GM12878 (cell line): ENCODE results near the gene C11orf98. TPM values are rescaled to one million over a fixed set of nuclear protein-coding genes. Genes with fewer than 3 reads are reported as not detected.
A peak's percentile ranks its signal among the peaks of the same experiment; 100 is the strongest.

Experiments
- CHD2 ChIP-seq: IDR thresholded peaks from 2 replicates; pipeline ENCODE4 v1.6.1; 2011; ENCODE audit warnings: low read depth, low read length, improper control_type of control experiment, borderline replicate concordance
- EGR1 ChIP-seq, 2 experiments: IDR thresholded peaks; 1 replicate in 1 of 2; 2 replicates in 1 of 2; pipeline ENCODE4 v1.6.1; 2011 to 2012; ENCODE audit warnings: low read depth in 2 of 2, low read length in 2 of 2, borderline replicate concordance in 1 of 2, mild to moderate bottlenecking in 1 of 2, moderate library complexity in 1 of 2
- HCFC1 ChIP-seq: fragments of 150-350 bp; IDR thresholded peaks from 2 replicates; pipeline ENCODE4 v1.6.1; 2014; ENCODE audit warnings: low read length
- JUND ChIP-seq: IDR thresholded peaks from 2 replicates; pipeline ENCODE4 v1.6.1; 2012; ENCODE audit warnings: low read depth, mild to moderate bottlenecking, low read length, improper control_type of control experiment, moderate library complexity
- LARP7 ChIP-seq: fragments of 450-650 bp; IDR thresholded peaks from 2 replicates; pipeline ENCODE4 v1.6.1; 2017; ENCODE audit warnings: mild to moderate bottlenecking
- MEF2A ChIP-seq: IDR thresholded peaks from 2 replicates; pipeline ENCODE4 v1.6.1; 2011; ENCODE audit warnings: low read depth, mild to moderate bottlenecking, low read length, moderate library complexity; ENCODE audit not compliant: insufficient read depth
- MEF2B ChIP-seq: fragments of 450-650 bp; IDR thresholded peaks from 2 replicates; pipeline ENCODE4 v1.6.1; 2018; ENCODE audit warnings: mild to moderate bottlenecking, moderate library complexity; ENCODE audit not compliant: partially characterized antibody, poor library complexity, severe bottlenecking
- NRF1 ChIP-seq: conservative IDR thresholded peaks from 2 replicates; pipeline ENCODE4 v1.6.1; 2011; ENCODE audit warnings: mild to moderate bottlenecking, low read depth, low read length, improper control_type of control experiment
- RUNX3 ChIP-seq: IDR thresholded peaks from 2 replicates; pipeline ENCODE4 v1.6.1; 2012; ENCODE audit warnings: low read length, inconsistent platforms
- SMAD5 ChIP-seq: IDR thresholded peaks from 2 replicates; pipeline ENCODE4 v1.6.1; 2016; ENCODE audit warnings: antibody characterized with exemption, low read depth
- SMARCA5 ChIP-seq: fragments of 450-650 bp; IDR thresholded peaks from 2 replicates; pipeline ENCODE4 v1.6.1; 2017; ENCODE audit warnings: mild to moderate bottlenecking
- SRF ChIP-seq, 2 experiments: IDR thresholded peaks; 2 replicates each; pipeline ENCODE4 v1.6.1; 2011; ENCODE audit warnings: low read depth in 2 of 2, low read length in 2 of 2, mild to moderate bottlenecking in 1 of 2, moderate library complexity in 1 of 2
- STAT3 ChIP-seq: IDR thresholded peaks from 2 replicates; pipeline ENCODE4 v1.6.1; 2011; ENCODE audit warnings: low read depth, low read length, improper control_type of control experiment
- ZSCAN29 ChIP-seq: fragments of 450-650 bp; IDR thresholded peaks from 2 replicates; pipeline ENCODE4 v1.6.1; 2017; ENCODE audit warnings: mild to moderate bottlenecking, moderate library complexity
- polyA plus RNA-seq, 11 experiments: library from polyadenylated mRNA; depleted of rRNA in 4 of 11; unstranded in 6 of 11; stranded (reverse) in 5 of 11; fragments of >200 nt; fragmentation: Nextera tagmentation in 4 of 11; fragmentation: Illumina TruSeq in 1 of 11; extraction: Ambion mirVana in 4 of 11; extraction: Trizol in 1 of 11; gene quantifications; 1 replicate in 1 of 11; 2 replicates in 10 of 11; pipeline versions ENCODE4 v1.2.1 to v1.2.3, GENCODE V29; 2011 to 2016; ENCODE audit warnings: inconsistent platforms in 2 of 11, missing spikeins in 2 of 11, low read depth in 1 of 11
- total RNA-seq, 4 experiments: library from RNA; depleted of rRNA in 3 of 4; stranded (reverse); fragments of >200 nt in 3 of 4; fragmentation: Illumina TruSeq in 1 of 4; extraction: Trizol in 1 of 4; gene quantifications; 2 replicates each; pipeline versions ENCODE4 v1.2.1 to v1.2.3, GENCODE V29; 2013 to 2021
- TF ChIP-seq, protein P1 (sequence below): fragments of 450-650 bp; IDR thresholded peaks from 2 replicates; pipeline ENCODE4 v1.6.1; 2017; ENCODE audit warnings: mild to moderate bottlenecking, moderate library complexity
- TF ChIP-seq, protein P2 (sequence below): fragments of 450-650 bp; IDR thresholded peaks from 2 replicates; pipeline ENCODE4 v1.6.1; 2017; ENCODE audit warnings: mild to moderate bottlenecking, moderate library complexity
- TF ChIP-seq, protein P3 (sequence below): IDR thresholded peaks from 2 replicates; pipeline ENCODE4 v1.6.1; 2011; ENCODE audit warnings: borderline replicate concordance, low read depth, mild to moderate bottlenecking, moderate library complexity, low read length; ENCODE audit not compliant: insufficient read depth, poor library complexity, severe bottlenecking
- TF ChIP-seq, protein P4 (sequence below): IDR thresholded peaks from 2 replicates; pipeline ENCODE4 v1.6.1; 2011; ENCODE audit warnings: borderline replicate concordance, low read depth, mild to moderate bottlenecking, moderate library complexity, mixed read lengths, low read length; ENCODE audit not compliant: insufficient read depth; ENCODE audit errors: extremely low read length

The C11orf98 gene
- total and polyA plus RNA-seq, 10 of the 15 experiments (the other 5 are each of a cell fraction or from before 2014, with no cell fraction given) = 62.5 to 270 (median 162) TPM

DNA sequence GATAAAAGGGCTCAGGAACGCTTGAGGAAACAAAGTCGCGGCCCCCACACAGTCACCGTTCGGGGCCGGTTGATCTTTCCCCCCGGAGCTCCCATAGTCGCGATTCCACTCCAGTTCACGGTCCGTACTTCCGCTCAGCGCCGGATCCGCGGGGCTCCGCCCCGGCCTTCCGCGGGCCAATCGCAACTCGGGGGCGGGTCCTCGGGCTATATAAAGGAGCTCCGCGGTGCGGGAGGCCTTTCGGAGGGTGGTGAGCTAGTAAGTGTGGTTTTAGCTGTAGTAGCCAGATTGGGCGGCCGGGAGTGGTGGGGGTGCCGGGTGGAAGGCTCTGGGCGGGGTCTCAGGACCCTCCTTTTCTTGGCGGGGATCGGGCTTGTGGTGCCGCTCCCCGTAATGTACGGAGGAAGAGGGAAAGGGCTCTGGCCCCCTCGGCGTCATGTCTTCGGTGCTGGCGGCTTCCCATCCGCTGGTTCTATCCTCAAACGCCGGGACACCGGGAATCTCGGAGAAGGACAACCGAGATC is at the start of gene C11orf98, which contains the start of gene CSKMT (continued):
- TF ChIP-seq, protein P1, sequence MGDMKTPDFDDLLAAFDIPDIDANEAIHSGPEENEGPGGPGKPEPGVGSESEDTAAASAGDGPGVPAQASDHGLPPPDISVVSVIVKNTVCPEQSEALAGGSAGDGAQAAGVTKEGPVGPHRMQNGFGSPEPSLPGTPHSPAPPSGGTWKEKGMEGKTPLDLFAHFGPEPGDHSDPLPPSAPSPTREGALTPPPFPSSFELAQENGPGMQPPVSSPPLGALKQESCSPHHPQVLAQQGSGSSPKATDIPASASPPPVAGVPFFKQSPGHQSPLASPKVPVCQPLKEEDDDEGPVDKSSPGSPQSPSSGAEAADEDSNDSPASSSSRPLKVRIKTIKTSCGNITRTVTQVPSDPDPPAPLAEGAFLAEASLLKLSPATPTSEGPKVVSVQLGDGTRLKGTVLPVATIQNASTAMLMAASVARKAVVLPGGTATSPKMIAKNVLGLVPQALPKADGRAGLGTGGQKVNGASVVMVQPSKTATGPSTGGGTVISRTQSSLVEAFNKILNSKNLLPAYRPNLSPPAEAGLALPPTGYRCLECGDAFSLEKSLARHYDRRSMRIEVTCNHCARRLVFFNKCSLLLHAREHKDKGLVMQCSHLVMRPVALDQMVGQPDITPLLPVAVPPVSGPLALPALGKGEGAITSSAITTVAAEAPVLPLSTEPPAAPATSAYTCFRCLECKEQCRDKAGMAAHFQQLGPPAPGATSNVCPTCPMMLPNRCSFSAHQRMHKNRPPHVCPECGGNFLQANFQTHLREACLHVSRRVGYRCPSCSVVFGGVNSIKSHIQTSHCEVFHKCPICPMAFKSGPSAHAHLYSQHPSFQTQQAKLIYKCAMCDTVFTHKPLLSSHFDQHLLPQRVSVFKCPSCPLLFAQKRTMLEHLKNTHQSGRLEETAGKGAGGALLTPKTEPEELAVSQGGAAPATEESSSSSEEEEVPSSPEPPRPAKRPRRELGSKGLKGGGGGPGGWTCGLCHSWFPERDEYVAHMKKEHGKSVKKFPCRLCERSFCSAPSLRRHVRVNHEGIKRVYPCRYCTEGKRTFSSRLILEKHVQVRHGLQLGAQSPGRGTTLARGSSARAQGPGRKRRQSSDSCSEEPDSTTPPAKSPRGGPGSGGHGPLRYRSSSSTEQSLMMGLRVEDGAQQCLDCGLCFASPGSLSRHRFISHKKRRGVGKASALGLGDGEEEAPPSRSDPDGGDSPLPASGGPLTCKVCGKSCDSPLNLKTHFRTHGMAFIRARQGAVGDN = peak; percentile 92
- TF ChIP-seq MEF2A = peak; percentile 63; the same call in 1 of the 2 replicates
- TF ChIP-seq NRF1 = no peak
- peak; percentile 99 for TF ChIP-seq SMAD5
- TF ChIP-seq, protein P2, sequence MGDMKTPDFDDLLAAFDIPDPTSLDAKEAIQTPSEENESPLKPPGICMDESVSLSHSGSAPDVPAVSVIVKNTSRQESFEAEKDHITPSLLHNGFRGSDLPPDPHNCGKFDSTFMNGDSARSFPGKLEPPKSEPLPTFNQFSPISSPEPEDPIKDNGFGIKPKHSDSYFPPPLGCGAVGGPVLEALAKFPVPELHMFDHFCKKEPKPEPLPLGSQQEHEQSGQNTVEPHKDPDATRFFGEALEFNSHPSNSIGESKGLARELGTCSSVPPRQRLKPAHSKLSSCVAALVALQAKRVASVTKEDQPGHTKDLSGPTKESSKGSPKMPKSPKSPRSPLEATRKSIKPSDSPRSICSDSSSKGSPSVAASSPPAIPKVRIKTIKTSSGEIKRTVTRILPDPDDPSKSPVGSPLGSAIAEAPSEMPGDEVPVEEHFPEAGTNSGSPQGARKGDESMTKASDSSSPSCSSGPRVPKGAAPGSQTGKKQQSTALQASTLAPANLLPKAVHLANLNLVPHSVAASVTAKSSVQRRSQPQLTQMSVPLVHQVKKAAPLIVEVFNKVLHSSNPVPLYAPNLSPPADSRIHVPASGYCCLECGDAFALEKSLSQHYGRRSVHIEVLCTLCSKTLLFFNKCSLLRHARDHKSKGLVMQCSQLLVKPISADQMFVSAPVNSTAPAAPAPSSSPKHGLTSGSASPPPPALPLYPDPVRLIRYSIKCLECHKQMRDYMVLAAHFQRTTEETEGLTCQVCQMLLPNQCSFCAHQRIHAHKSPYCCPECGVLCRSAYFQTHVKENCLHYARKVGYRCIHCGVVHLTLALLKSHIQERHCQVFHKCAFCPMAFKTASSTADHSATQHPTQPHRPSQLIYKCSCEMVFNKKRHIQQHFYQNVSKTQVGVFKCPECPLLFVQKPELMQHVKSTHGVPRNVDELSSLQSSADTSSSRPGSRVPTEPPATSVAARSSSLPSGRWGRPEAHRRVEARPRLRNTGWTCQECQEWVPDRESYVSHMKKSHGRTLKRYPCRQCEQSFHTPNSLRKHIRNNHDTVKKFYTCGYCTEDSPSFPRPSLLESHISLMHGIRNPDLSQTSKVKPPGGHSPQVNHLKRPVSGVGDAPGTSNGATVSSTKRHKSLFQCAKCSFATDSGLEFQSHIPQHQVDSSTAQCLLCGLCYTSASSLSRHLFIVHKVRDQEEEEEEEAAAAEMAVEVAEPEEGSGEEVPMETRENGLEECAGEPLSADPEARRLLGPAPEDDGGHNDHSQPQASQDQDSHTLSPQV = no peak
- TF ChIP-seq ZSCAN29 = no peak
- TF ChIP-seq CHD2 = no peak
- TF ChIP-seq EGR1 (IDR thresholded peaks at IDR 0.05; ENCODE audit: borderline replicate concordance in 1 of 2, low read depth in 2 of 2, low read length in 2 of 2) = peak in 1 of 2 experiments; percentile 36; a peak in 1 of 3 replicates
- no peak; the same call in none of the 2 replicates for TF ChIP-seq LARP7
- no peak for TF ChIP-seq JUND
- TF ChIP-seq, protein P3, sequence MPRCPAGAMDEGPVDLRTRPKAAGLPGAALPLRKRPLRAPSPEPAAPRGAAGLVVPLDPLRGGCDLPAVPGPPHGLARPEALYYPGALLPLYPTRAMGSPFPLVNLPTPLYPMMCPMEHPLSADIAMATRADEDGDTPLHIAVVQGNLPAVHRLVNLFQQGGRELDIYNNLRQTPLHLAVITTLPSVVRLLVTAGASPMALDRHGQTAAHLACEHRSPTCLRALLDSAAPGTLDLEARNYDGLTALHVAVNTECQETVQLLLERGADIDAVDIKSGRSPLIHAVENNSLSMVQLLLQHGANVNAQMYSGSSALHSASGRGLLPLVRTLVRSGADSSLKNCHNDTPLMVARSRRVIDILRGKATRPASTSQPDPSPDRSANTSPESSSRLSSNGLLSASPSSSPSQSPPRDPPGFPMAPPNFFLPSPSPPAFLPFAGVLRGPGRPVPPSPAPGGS = peak; percentile 75
- TF ChIP-seq MEF2B = peak; percentile 26
- no peak for TF ChIP-seq STAT3
- TF ChIP-seq, protein P4, sequence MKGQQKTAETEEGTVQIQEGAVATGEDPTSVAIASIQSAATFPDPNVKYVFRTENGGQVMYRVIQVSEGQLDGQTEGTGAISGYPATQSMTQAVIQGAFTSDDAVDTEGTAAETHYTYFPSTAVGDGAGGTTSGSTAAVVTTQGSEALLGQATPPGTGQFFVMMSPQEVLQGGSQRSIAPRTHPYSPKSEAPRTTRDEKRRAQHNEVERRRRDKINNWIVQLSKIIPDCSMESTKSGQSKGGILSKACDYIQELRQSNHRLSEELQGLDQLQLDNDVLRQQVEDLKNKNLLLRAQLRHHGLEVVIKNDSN = no peak
- no peak for TF ChIP-seq SRF (IDR thresholded peaks at IDR 0.05; ENCODE audit: low read depth in 2 of 2, low read length in 2 of 2)
- TF ChIP-seq RUNX3 = peak; percentile 86
- no peak for TF ChIP-seq SMARCA5
- TF ChIP-seq HCFC1 = peak; percentile 30; the same call in 1 of the 2 replicates
